Stimulated activated CD8-positive, alpha-beta memory T cell treated with anti-CD3 and anti-CD28 coated beads, Interleukin-4, amount 100 ng/mL, for 24 hours (primary cell): ENCODE data around the gene UBR3.
"Not testable (repeated sequence)": the region's sequence is repeated elsewhere in the genome, so short reads cannot be mapped to it uniquely, and the experiment has no call there.

ENCODE experiments used
- DNase-seq: peaks from one replicate; pipeline ENCODE4 v3.0.0-alpha.2; 2020; ENCODE audit warnings: low read depth

The UBR3 gene

GRCh38 chr2:170106102-170106840 lies 279.0 kb downstream of the UBR3 start:
- no peak for DNase-seq

- no peak for DNase-seq
These were observed 286.1 kb downstream of the UBR3 start for GRCh38 chr2:170113168-170113894.

- no peak for DNase-seq
These were observed 288.4 kb downstream of the UBR3 start for GRCh38 chr2:170115501-170116229.

- DNase-seq = no peak
These were observed 291.4 kb downstream of the UBR3 start for GRCh38 chr2:170118641-170119040.

DNA sequence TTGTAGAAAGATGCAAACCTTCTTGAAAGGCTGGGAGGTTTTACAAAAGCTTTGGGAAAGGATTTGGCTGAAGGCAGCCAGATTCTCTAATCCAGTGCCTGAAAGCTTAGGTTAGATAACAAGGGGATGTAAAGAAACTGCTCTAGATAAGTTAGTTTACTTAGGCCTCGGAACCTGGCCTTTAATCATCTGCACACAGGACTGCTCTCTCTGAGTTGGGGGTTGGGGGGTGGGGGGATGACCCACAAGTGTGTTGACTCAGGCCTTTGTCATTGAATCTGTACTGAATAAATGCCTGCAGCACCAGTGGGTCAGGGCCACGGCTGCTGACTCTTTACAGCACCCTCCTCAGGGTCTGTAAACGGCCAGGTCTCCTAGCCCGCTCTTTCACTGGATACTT lies 292.1 kb downstream of the UBR3 start:
- not testable (repeated sequence) for DNase-seq

GRCh38 chr2:170121689-170122088 lies 294.4 kb downstream of the UBR3 start:
- DNase-seq = no peak

GRCh38 chr2:170122883-170123547 lies 295.8 kb downstream of the UBR3 start:
- DNase-seq = no peak

GRCh38 chr2:170123593-170123992 lies 296.3 kb downstream of the UBR3 start:
- no peak for DNase-seq

DNA sequence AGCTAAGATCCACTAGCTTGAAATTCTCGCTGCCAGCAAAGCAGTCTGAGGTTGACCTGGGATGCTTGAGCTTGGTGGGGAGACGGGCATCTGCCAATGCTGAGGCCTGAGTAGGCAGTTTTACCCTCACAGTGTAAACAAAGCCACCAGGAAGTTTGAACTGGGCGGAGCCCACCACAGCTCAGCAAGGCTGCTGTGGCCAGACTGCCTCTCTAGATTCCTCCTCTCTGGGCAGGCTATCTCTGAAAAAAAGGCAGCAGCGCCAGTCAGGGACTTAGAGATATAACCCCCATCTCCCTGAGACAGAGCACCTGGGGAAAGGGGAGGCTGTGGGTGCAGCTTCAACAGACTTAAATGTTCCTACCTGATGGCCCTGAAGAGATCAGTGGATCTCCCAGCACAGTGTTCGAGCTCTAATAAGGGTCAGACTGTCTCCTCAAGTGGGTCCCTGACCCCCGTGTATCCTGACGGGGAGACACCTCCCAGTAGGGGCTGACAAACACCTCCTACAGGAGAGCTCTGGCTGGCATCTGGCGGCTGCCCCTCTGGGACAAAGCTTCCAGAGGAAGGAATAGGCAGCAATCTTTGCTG lies 299.0 kb downstream of the UBR3 start:
- not testable (repeated sequence) for DNase-seq
